Gastrocnemius medialis (tissue), 4 donors: ENCODE results near the gene FDPS.

Experiments
- CTCF ChIP-seq, 5 experiments: fragments of 450-650 bp in 3 of 5; fragments of 200-600 bp in 2 of 5; sonication (generic) in 2 of 5; IDR thresholded peaks in 4 of 5; conservative IDR thresholded peaks in 1 of 5; 1 replicate in 4 of 5; 2 replicates in 1 of 5; pipeline ENCODE4 v1.5.1; 2016 to 2019; ENCODE audit warnings: antibody characterized with exemption in 5 of 5, mild to moderate bottlenecking in 3 of 5, moderate library complexity in 3 of 5
- POLR2A ChIP-seq, 2 donors: fragments of 450-650 bp; IDR thresholded peaks; one replicate each; pipeline ENCODE4 v1.6.1; 2017; ENCODE audit warnings: antibody characterized with exemption in 2 of 2, mild to moderate bottlenecking in 2 of 2, moderate library complexity in 2 of 2

GRCh38 chr1:155294520-155295182 lies 14.0 kb upstream of the FDPS start:
- no peak for TF ChIP-seq CTCF (IDR thresholded peaks at IDR 0.05 in 4 of 5, conservative IDR thresholded peaks at IDR 0.05 in 1 of 5)
- no peak for TF ChIP-seq POLR2A (IDR thresholded peaks at IDR 0.05)
